ENCODE measurements around the gene MME.

GRCh38 chr3:155202626-155203025 lies 122.5 kb downstream of the MME start:
- TF ChIP-seq CTCF (conservative IDR thresholded peaks at IDR 0.05) = no peak
- no peak for TF ChIP-seq ZFX (IDR thresholded peaks at IDR 0.05)

All from C4-2B (cell line).